Lower leg skin (tissue), 3 donors: Measurements from ENCODE around the gene PDCD6IP.

Experiments used
- CTCF ChIP-seq, 3 donors: fragments of 450-650 bp; IDR thresholded peaks; one replicate each; pipeline ENCODE4 v1.5.1; 2016; ENCODE audit warnings: antibody characterized with exemption in 3 of 3, mild to moderate bottlenecking in 3 of 3, moderate library complexity in 2 of 3
- POLR2A ChIP-seq, 2 donors: fragments of 450-650 bp; IDR thresholded peaks; one replicate each; pipeline ENCODE4 v1.6.1; 2016 to 2017; ENCODE audit warnings: antibody characterized with exemption in 2 of 2, mild to moderate bottlenecking in 1 of 2, moderate library complexity in 1 of 2

- TF ChIP-seq CTCF (IDR thresholded peaks at IDR 0.05) (no peak), POLR2A (IDR thresholded peaks at IDR 0.05) (no peak)
Measured at GRCh38 chr3:33908250-33908851, 109.9 kb downstream of the PDCD6IP start.
